ENCODE results near the gene MAPKAPK3.

- no peak for TF ChIP-seq EP300 (IDR thresholded peaks at IDR 0.05; ENCODE audit: borderline replicate concordance)
- no peak for TF ChIP-seq YY1 (IDR thresholded peaks at IDR 0.05; ENCODE audit: low read depth)
- no peak for TF ChIP-seq MAX (IDR thresholded peaks at IDR 0.05)
- no peak for TF ChIP-seq RAD21 (IDR thresholded peaks at IDR 0.05; ENCODE audit: low read depth)
- TF ChIP-seq NFIC (IDR thresholded peaks at IDR 0.05) = no peak
- no peak for TF ChIP-seq TAF1 (IDR thresholded peaks at IDR 0.05; ENCODE audit: low read depth)
- TF ChIP-seq CEBPB (IDR thresholded peaks at IDR 0.05) = no peak
- no peak for TF ChIP-seq REST (IDR thresholded peaks at IDR 0.05; ENCODE audit: low read depth)
Observed at GRCh38 chr3:50696276-50696675, 79.3 kb downstream of the MAPKAPK3 start.
